PC-9 (cell line): ENCODE results near the gene USP38.

Source experiments
- CTCF ChIP-seq: fragments of 200-600 bp; sonication (generic); conservative IDR thresholded peaks from 2 replicates; pipeline ENCODE4 v1.6.1; 2017; ENCODE audit warnings: mixed run types, antibody characterized with exemption, mild to moderate bottlenecking, moderate library complexity
- EZH2 ChIP-seq: fragments of 200-600 bp; sonication (generic); IDR thresholded peaks from 2 replicates; pipeline ENCODE4 v1.8.0; 2017; ENCODE audit warnings: antibody characterized with exemption, low read depth

- TF ChIP-seq CTCF (no peak), EZH2 (no peak)
Measured at GRCh38 chr4:143230683-143231082, 46.0 kb downstream of the USP38 start.
